GM12878 (cell line): ENCODE data around the gene CACNA1G. TPM values are rescaled to one million over a fixed set of nuclear protein-coding genes. Genes with fewer than 3 reads are reported as not detected.

Experiments used
- ATAC-seq: fragments of 200-7000 bp; cut with Tn5 transposase; 3 replicates; pipeline ENCODE4 v1.9.1; 2020; ENCODE audit warnings: mild to moderate bottlenecking, moderate library complexity
- BruUV-seq: library from RNA; stranded (reverse); fragments of 400-500 nt; replicated peaks from 2 replicates; lab custom pipeline; 2021; lab: Mats Ljungman, UMichigan
- CTCF ChIA-PET: fragments of 300-600 bp; sonication (Branson Sonifier 250); formaldehyde crosslinking; extraction: SDS; loops from one replicate; lab custom pipeline; 2021; ENCODE audit warnings: inconsistent platforms; lab: Yijun Ruan, JAX
- POLR2A ChIA-PET: fragments of 350-600 bp; formaldehyde crosslinking; extraction: SDS; loops from one replicate; lab custom pipeline; 2021; ENCODE audit warnings: inconsistent platforms; lab: Charles Lee
- RAD21 ChIA-PET: fragments of 300-600 bp; sonication (Branson Sonifier 250); formaldehyde crosslinking; loops from one replicate; lab custom pipeline; 2023; ENCODE audit warnings: antibody characterized with exemption; ENCODE audit not compliant: unreplicated experiment; lab: Charles Lee
- SMC1A ChIA-PET: fragments of 300-600 bp; sonication (Branson Sonifier 250); formaldehyde crosslinking; loops from one replicate; lab custom pipeline; 2023; ENCODE audit not compliant: unreplicated experiment, uncharacterized antibody; lab: Charles Lee
- DNase-seq: peaks from one replicate; pipeline ENCODE4 v3.0.0-alpha.2; 2011; ENCODE audit warnings: low read depth, low spot score
- FAIRE-seq: peaks from 3 replicates; lab custom pipeline; 2011; peaks lifted over from hg19 to GRCh38; lab: Jason Lieb, UNC
- H2AFZ ChIP-seq: 2 replicates; pipeline ENCODE4 v1.6.0; 2011; ENCODE audit warnings: low read depth, low read length, control low read depth; ENCODE audit not compliant: control insufficient read depth
- H3K27ac ChIP-seq: 2 replicates; pipeline ENCODE4 v1.5.1; 2011; ENCODE audit warnings: control low read depth; ENCODE audit not compliant: control insufficient read depth, insufficient read depth
- H3K27me3 ChIP-seq, 2 experiments: replicated peaks in 1 of 2; 2 replicates each; pipeline versions ENCODE4 v1.6.0 to v1.6.1; 2011; ENCODE audit warnings: low read length in 1 of 2; ENCODE audit not compliant: control insufficient read depth in 2 of 2, insufficient read depth in 2 of 2
- H3K36me3 ChIP-seq, 2 experiments: 2 replicates each; pipeline ENCODE4 v1.5.1; 2011; ENCODE audit warnings: low read length in 1 of 2; ENCODE audit not compliant: control insufficient read depth in 2 of 2, insufficient read depth in 2 of 2
- H3K4me1 ChIP-seq: 2 replicates; pipeline ENCODE4 v1.6.1; 2011; ENCODE audit warnings: mild to moderate bottlenecking, low read length, moderate library complexity, mixed read lengths; ENCODE audit not compliant: control insufficient read depth, insufficient read depth
- H3K4me2 ChIP-seq: 2 replicates; pipeline ENCODE4 v1.6.0; 2011; ENCODE audit warnings: control low read depth; ENCODE audit not compliant: control insufficient read depth, insufficient read depth
- H3K4me3 ChIP-seq: fragments of 200-600 bp; sonication (generic); 2 replicates; pipeline ENCODE4 v1.5.1; 2016
- H3K79me2 ChIP-seq: 2 replicates; pipeline ENCODE4 v1.6.0; 2011; ENCODE audit warnings: low read length; ENCODE audit not compliant: control insufficient read depth, insufficient read depth
- H3K9ac ChIP-seq: 2 replicates; pipeline ENCODE4 v1.8.0; 2011; ENCODE audit warnings: low read length, control low read depth, mixed read lengths; ENCODE audit not compliant: control insufficient read depth, insufficient read depth
- H3K9me3 ChIP-seq: replicated peaks from 3 replicates; pipeline ENCODE4 v1.5.1; 2011; ENCODE audit warnings: mild to moderate bottlenecking, low read length; ENCODE audit not compliant: control insufficient read depth, insufficient read depth
- H4K20me1 ChIP-seq: 2 replicates; pipeline ENCODE4 v1.6.0; 2011; ENCODE audit not compliant: control insufficient read depth, insufficient read depth
- CREB1 ChIP-seq: IDR thresholded peaks from 2 replicates; pipeline ENCODE4 v1.6.1; 2012; ENCODE audit warnings: low read depth, mild to moderate bottlenecking, inconsistent platforms
- MEF2B ChIP-seq: fragments of 450-650 bp; IDR thresholded peaks from 2 replicates; pipeline ENCODE4 v1.6.1; 2018; ENCODE audit warnings: mild to moderate bottlenecking, moderate library complexity; ENCODE audit not compliant: partially characterized antibody, poor library complexity, severe bottlenecking
- MTA3 ChIP-seq: IDR thresholded peaks from 2 replicates; pipeline ENCODE4 v1.6.1; 2012; ENCODE audit warnings: low read length, inconsistent platforms, borderline replicate concordance
- NFYB ChIP-seq: IDR thresholded peaks from 2 replicates; pipeline ENCODE4 v1.6.1; 2011; ENCODE audit warnings: low read depth, mild to moderate bottlenecking, low read length, improper control_type of control experiment, moderate library complexity; ENCODE audit not compliant: insufficient read depth
- RAD51 ChIP-seq: fragments of 450-650 bp; IDR thresholded peaks from 2 replicates; pipeline ENCODE4 v1.6.1; 2016; ENCODE audit warnings: moderate library complexity, mild to moderate bottlenecking, inconsistent platforms
- SMC3 ChIP-seq: IDR thresholded peaks from 2 replicates; pipeline ENCODE4 v1.6.1; 2011; ENCODE audit warnings: low read length, improper control_type of control experiment, borderline replicate concordance
- ZZZ3 ChIP-seq: IDR thresholded peaks from 2 replicates; pipeline ENCODE4 v1.6.1; 2011; ENCODE audit warnings: low read depth; ENCODE audit not compliant: control insufficient read depth, insufficient read length
- WGBS: methylation state at CpG from one replicate; pipeline ENCODE4 v1.1.6; 2016; ENCODE audit warnings: low lambda C conversion rate; ENCODE audit not compliant: insufficient replicate concordance, insufficient coverage; ENCODE audit errors: missing lambda C conversion rate; 5-methylcytosine and 5-hydroxymethylcytosine counted together
- in situ Hi-C: fragments of 300-500 bp; cut with MboI; formaldehyde crosslinking; loops from 9 replicates; pipeline ENCODE4 v1.14.3; 2018; ENCODE audit warnings: mixed read lengths
- intact Hi-C: fragments of 100-400 bp; cut with micrococcal nuclease; formaldehyde crosslinking; loops from one replicate; pipeline ENCODE4 v1.14.2; 2022; ENCODE audit not compliant: unreplicated experiment
- polyA plus RNA-seq, 11 experiments: library from polyadenylated mRNA; depleted of rRNA in 4 of 11; unstranded in 6 of 11; stranded (reverse) in 5 of 11; fragments of >200 nt; fragmentation: Nextera tagmentation in 4 of 11; fragmentation: Illumina TruSeq in 1 of 11; extraction: Ambion mirVana in 4 of 11; extraction: Trizol in 1 of 11; gene quantifications; 1 replicate in 1 of 11; 2 replicates in 10 of 11; pipeline versions ENCODE4 v1.2.1 to v1.2.3, GENCODE V29; 2011 to 2016; ENCODE audit warnings: inconsistent platforms in 2 of 11, missing spikeins in 2 of 11, low read depth in 1 of 11
- total RNA-seq, 4 experiments: library from RNA; depleted of rRNA in 3 of 4; stranded (reverse); fragments of >200 nt in 3 of 4; fragmentation: Illumina TruSeq in 1 of 4; extraction: Trizol in 1 of 4; gene quantifications; 2 replicates each; pipeline versions ENCODE4 v1.2.1 to v1.2.3, GENCODE V29; 2013 to 2021
- TF ChIP-seq, protein P1 (sequence below): fragments of 450-650 bp; IDR thresholded peaks from 2 replicates; pipeline ENCODE4 v1.6.1; 2016; ENCODE audit warnings: mild to moderate bottlenecking
- TF ChIP-seq, protein P2 (sequence below): fragments of 450-650 bp; formaldehyde crosslinking; IDR thresholded peaks from 2 replicates; pipeline ENCODE4 v1.5.0; 2022; ENCODE audit warnings: mild to moderate bottlenecking, missing genetic modification characterization
- TF ChIP-seq, protein P3 (sequence below): fragments of 450-650 bp; IDR thresholded peaks from 2 replicates; pipeline ENCODE4 v1.6.1; 2017; ENCODE audit warnings: antibody characterized with exemption, mild to moderate bottlenecking, moderate library complexity

Gene CACNA1G
- total and polyA plus RNA-seq, 10 of the 15 experiments (the other 5 are each of a cell fraction or from before 2014, with no cell fraction given) = 0.03 to 0.15 TPM; not detected in 8

GRCh38 chr17:50583641-50584040, 23.1 kb downstream of the CACNA1G start:
- Histone ChIP-seq H3K27ac (no peak overlapping the region), H4K20me1 (no peaks in the 10 kb centered on the region), H3K9me3 (no peaks in the 10 kb centered on the region), H2AFZ (no peak overlapping the region), H3K9ac (no peak overlapping the region), H3K79me2 (no peaks in the 10 kb centered on the region), H3K4me3 (no peak overlapping the region), H3K27me3 (peaks cover 2 to 4% of the 10 kb centered on the region in 2 experiments; a peak in 2 of 4 replicates), H3K4me2 (no peak overlapping the region), H3K36me3 (no peaks in the 10 kb centered on the region), H3K4me1 (no peaks in the 10 kb centered on the region)
- intact Hi-C loops = no loop called here
- in situ Hi-C loops = no loop called here
- ChIA-PET CTCF (no interaction called here), RAD21 (no interaction called here), POLR2A (no interaction called here), SMC1A (no interaction called here)
- DNase-seq = no peak
- no peak for TF ChIP-seq MTA3
- TF ChIP-seq SMC3 = no peak
- 0 out of 2 replicates have a peak, but pooled peaks have one; percentile 27 for TF ChIP-seq NFYB
- TF ChIP-seq, protein P1, sequence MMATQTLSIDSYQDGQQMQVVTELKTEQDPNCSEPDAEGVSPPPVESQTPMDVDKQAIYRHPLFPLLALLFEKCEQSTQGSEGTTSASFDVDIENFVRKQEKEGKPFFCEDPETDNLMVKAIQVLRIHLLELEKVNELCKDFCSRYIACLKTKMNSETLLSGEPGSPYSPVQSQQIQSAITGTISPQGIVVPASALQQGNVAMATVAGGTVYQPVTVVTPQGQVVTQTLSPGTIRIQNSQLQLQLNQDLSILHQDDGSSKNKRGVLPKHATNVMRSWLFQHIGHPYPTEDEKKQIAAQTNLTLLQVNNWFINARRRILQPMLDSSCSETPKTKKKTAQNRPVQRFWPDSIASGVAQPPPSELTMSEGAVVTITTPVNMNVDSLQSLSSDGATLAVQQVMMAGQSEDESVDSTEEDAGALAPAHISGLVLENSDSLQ = peak; percentile 46
- WGBS = 16% methylated on average over 7 of the region's 7 CpGs
- no peak for FAIRE-seq
- BruUV-seq = no TSS peak
- ATAC-seq = peak; percentile 57; the same call in 2 of the 3 replicates

DNA sequence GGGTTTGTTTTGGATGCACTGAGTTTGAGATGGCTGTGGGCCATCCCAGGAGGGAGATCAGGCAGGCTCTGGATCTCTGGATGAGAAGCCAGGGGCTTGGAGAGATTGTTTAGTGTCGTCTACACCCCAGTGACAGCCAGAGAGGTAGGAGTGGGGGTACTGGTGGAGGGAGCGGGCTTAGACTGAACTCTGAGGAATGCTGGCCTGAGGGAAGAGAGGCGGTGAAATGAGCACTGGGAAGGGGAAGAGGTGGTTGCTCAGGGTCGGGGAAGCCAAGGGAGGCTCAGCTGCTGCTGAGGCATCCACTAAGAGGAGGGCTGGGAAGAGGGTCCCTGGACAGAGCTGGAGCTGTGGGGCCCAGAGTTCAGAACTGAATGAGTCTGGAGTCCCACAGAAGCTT, 23.6 kb downstream of the CACNA1G start:
- BruUV-seq = no TSS peak
- ChIA-PET CTCF (interaction anchor here (1.1 kb wide), 1 partner anchor 9 kb away, joined by 3 read pairs; no protein-coding TSS in a partner anchor), RAD21 (no interaction called here), POLR2A (no interaction called here), SMC1A (no interaction called here)
- intact Hi-C loops (no loop called here), in situ Hi-C loops (no loop called here)
- TF ChIP-seq, protein P2, sequence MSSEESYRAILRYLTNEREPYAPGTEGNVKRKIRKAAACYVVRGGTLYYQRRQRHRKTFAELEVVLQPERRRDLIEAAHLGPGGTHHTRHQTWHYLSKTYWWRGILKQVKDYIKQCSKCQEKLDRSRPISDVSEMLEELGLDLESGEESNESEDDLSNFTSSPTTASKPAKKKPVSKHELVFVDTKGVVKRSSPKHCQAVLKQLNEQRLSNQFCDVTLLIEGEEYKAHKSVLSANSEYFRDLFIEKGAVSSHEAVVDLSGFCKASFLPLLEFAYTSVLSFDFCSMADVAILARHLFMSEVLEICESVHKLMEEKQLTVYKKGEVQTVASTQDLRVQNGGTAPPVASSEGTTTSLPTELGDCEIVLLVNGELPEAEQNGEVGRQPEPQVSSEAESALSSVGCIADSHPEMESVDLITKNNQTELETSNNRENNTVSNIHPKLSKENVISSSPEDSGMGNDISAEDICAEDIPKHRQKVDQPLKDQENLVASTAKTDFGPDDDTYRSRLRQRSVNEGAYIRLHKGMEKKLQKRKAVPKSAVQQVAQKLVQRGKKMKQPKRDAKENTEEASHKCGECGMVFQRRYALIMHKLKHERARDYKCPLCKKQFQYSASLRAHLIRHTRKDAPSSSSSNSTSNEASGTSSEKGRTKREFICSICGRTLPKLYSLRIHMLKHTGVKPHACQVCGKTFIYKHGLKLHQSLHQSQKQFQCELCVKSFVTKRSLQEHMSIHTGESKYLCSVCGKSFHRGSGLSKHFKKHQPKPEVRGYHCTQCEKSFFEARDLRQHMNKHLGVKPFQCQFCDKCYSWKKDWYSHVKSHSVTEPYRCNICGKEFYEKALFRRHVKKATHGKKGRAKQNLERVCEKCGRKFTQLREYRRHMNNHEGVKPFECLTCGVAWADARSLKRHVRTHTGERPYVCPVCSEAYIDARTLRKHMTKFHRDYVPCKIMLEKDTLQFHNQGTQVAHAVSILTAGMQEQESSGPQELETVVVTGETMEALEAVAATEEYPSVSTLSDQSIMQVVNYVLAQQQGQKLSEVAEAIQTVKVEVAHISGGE (CRISPR knock-in tag) = no peak
- no peak for TF ChIP-seq ZZZ3
- no peak for TF ChIP-seq MEF2B
- TF ChIP-seq RAD51 = no peak
- TF ChIP-seq, protein P3, sequence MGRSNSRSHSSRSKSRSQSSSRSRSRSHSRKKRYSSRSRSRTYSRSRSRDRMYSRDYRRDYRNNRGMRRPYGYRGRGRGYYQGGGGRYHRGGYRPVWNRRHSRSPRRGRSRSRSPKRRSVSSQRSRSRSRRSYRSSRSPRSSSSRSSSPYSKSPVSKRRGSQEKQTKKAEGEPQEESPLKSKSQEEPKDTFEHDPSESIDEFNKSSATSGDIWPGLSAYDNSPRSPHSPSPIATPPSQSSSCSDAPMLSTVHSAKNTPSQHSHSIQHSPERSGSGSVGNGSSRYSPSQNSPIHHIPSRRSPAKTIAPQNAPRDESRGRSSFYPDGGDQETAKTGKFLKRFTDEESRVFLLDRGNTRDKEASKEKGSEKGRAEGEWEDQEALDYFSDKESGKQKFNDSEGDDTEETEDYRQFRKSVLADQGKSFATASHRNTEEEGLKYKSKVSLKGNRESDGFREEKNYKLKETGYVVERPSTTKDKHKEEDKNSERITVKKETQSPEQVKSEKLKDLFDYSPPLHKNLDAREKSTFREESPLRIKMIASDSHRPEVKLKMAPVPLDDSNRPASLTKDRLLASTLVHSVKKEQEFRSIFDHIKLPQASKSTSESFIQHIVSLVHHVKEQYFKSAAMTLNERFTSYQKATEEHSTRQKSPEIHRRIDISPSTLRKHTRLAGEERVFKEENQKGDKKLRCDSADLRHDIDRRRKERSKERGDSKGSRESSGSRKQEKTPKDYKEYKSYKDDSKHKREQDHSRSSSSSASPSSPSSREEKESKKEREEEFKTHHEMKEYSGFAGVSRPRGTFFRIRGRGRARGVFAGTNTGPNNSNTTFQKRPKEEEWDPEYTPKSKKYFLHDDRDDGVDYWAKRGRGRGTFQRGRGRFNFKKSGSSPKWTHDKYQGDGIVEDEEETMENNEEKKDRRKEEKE = no peak
- no peak for TF ChIP-seq CREB1
- H3K9ac ChIP-seq = no peak overlapping the region
- no peaks in the 10 kb centered on the region for H3K36me3 ChIP-seq
- no peaks in the 10 kb centered on the region for H3K4me1 ChIP-seq
- no peak overlapping the region for H3K27ac ChIP-seq
- no peak overlapping the region for H2AFZ ChIP-seq
- H3K79me2 ChIP-seq = no peaks in the 10 kb centered on the region
- no peak overlapping the region for H3K4me3 ChIP-seq
- FAIRE-seq (no peak), DNase-seq (no peak), ATAC-seq (no peak)
- WGBS = 4% methylated on average over 4 of the region's 4 CpGs
- peaks cover 2 to 4% of the 10 kb centered on the region in 2 experiments; a peak in 2 of 4 replicates for H3K27me3 ChIP-seq
- no peak overlapping the region for H3K4me2 ChIP-seq
- H3K9me3 ChIP-seq = no peaks in the 10 kb centered on the region
- no peaks in the 10 kb centered on the region for H4K20me1 ChIP-seq
